Endodermal cell (in vitro differentiated cells): Measurements from ENCODE around the gene S100A2. TPM values are rescaled to one million over a fixed set of nuclear protein-coding genes. Genes with fewer than 3 reads are reported as not detected.

Source experiments
- DNase-seq: peaks from one replicate; pipeline ENCODE4 v3.0.0-alpha.2; 2017
- H3K27ac ChIP-seq: 2 replicates; pipeline ENCODE4 v1.5.1; 2013; ENCODE audit warnings: mild to moderate bottlenecking, low read depth, low read length, moderate library complexity
- H3K27me3 ChIP-seq: 2 replicates; pipeline ENCODE4 v1.6.1; 2013; ENCODE audit warnings: mild to moderate bottlenecking, low read length, moderate library complexity; ENCODE audit not compliant: insufficient read depth, control insufficient read depth, poor library complexity, severe bottlenecking
- H3K36me3 ChIP-seq: 2 replicates; pipeline ENCODE4 v1.7.0; 2013; ENCODE audit warnings: mild to moderate bottlenecking, low read length, moderate library complexity; ENCODE audit not compliant: control insufficient read depth, insufficient read depth
- H3K4me1 ChIP-seq: one replicate; pipeline ENCODE4 v1.7.0; 2013; ENCODE audit warnings: low read length; ENCODE audit not compliant: control insufficient read depth, insufficient read depth
- H3K4me3 ChIP-seq: 2 replicates; pipeline ENCODE4 v1.5.1; 2013; ENCODE audit warnings: mild to moderate bottlenecking, low read length, moderate library complexity
- H3K9ac ChIP-seq: 2 replicates; pipeline ENCODE4 v1.6.1; 2013; ENCODE audit warnings: mild to moderate bottlenecking, low read length, moderate library complexity; ENCODE audit not compliant: poor library complexity, severe bottlenecking; ENCODE audit errors: extremely low read depth
- H3K9me3 ChIP-seq: 2 replicates; pipeline ENCODE4 v1.6.1; 2013; ENCODE audit warnings: mild to moderate bottlenecking, low read length, moderate library complexity; ENCODE audit not compliant: control insufficient read depth
- H3K27ac Mint-ChIP-seq: 2 replicates; pipeline ENCODE4 v1.8.0; 2020; ENCODE audit warnings: mixed read lengths
- H3K27me3 Mint-ChIP-seq: 2 replicates; pipeline ENCODE4 v1.8.0; 2021; ENCODE audit warnings: mild to moderate bottlenecking, mixed read lengths; ENCODE audit not compliant: insufficient read depth
- H3K36me3 Mint-ChIP-seq: 2 replicates; pipeline ENCODE4 v1.8.0; 2020; ENCODE audit warnings: low read depth, mixed read lengths
- H3K4me1 Mint-ChIP-seq: 2 replicates; pipeline ENCODE4 v1.8.0; 2020; ENCODE audit warnings: mixed read lengths
- H3K4me3 Mint-ChIP-seq: 2 replicates; pipeline ENCODE4 v1.8.0; 2020; ENCODE audit warnings: mild to moderate bottlenecking, moderate library complexity, mixed read lengths
- H3K9me3 Mint-ChIP-seq: 2 replicates; pipeline ENCODE4 v1.8.0; 2020; ENCODE audit warnings: mild to moderate bottlenecking, mixed read lengths
- CTCF ChIP-seq: fragments of 200-600 bp; sonication (generic); conservative IDR thresholded peaks from 2 replicates; pipeline ENCODE4 v1.5.0; 2021; ENCODE audit warnings: antibody characterized with exemption, mild to moderate bottlenecking
- WGBS, 2 experiments: methylation state at CpG; one replicate each; pipeline versions ENCODE4 v1.1.5 to v1.1.7; 2013; ENCODE audit warnings: missing lambda C conversion rate in 2 of 2, mixed read lengths in 1 of 2; ENCODE audit not compliant: insufficient coverage in 1 of 2, insufficient read length in 1 of 2; 5-methylcytosine and 5-hydroxymethylcytosine counted together
- total RNA-seq, 2 donors: library from RNA; stranded (reverse); fragmentation: NEBNext Ultra II Directional in 1 of 2; extraction: Animal tissue kit (Norgen Biotek cat#: 25700) in 1 of 2; gene quantifications; 2 replicates in 1 of 2; 3 replicates in 1 of 2; pipeline ENCODE4 v1.2.1, GENCODE V29; 2021

The S100A2 gene
- total RNA-seq, 2 donors from 2014 or later: 0.92 to 3.1 TPM

GRCh38 chr1:153560771-153561465 is 4.7 kb downstream of the S100A2 start:
- H3K9me3 ChIP-seq: no peaks in the 10 kb centered on the region
- H3K4me3 Mint-ChIP-seq: no peak overlapping the region
- H3K4me3 ChIP-seq: no peak overlapping the region
- H3K36me3 Mint-ChIP-seq: no peaks in the 10 kb centered on the region
- H3K27ac ChIP-seq: no peak overlapping the region
- no peak overlapping the region for H3K9ac ChIP-seq
- no peaks in the 10 kb centered on the region for H3K36me3 ChIP-seq
- no peak for TF ChIP-seq CTCF
- WGBS, 2 experiments: 90 to 91% methylated on average over 8 to 10 of the region's 10 CpGs
- no peaks in the 10 kb centered on the region for H3K27me3 ChIP-seq
- DNase-seq: no peak
- H3K4me1 Mint-ChIP-seq: peaks cover 4% of the 10 kb centered on the region
- H3K27me3 Mint-ChIP-seq: no peaks in the 10 kb centered on the region
- no peak overlapping the region for H3K27ac Mint-ChIP-seq
- H3K9me3 Mint-ChIP-seq: no peaks in the 10 kb centered on the region
- no peaks in the 10 kb centered on the region for H3K4me1 ChIP-seq

- no peaks in the 10 kb centered on the region for H3K36me3 ChIP-seq
- peaks cover under 1% of the 10 kb centered on the region for H3K4me1 Mint-ChIP-seq
- no peak for TF ChIP-seq CTCF
- H3K4me3 Mint-ChIP-seq: no peak overlapping the region
- H3K9ac ChIP-seq: no peak overlapping the region
- 90 to 92% methylated on average over 2 of the region's 2 CpGs for WGBS, 2 experiments
- no peak overlapping the region for H3K27ac ChIP-seq
- no peak overlapping the region for H3K27ac Mint-ChIP-seq
- H3K9me3 ChIP-seq: no peaks in the 10 kb centered on the region
- no peak for DNase-seq
- no peaks in the 10 kb centered on the region for H3K9me3 Mint-ChIP-seq
- H3K27me3 Mint-ChIP-seq: no peaks in the 10 kb centered on the region
- H3K36me3 Mint-ChIP-seq: no peaks in the 10 kb centered on the region
- H3K27me3 ChIP-seq: no peaks in the 10 kb centered on the region
- H3K4me3 ChIP-seq: no peak overlapping the region
- H3K4me1 ChIP-seq: no peaks in the 10 kb centered on the region
Observed at GRCh38 chr1:153560241-153560640, 5.4 kb downstream of the S100A2 start.

- Histone ChIP-seq H3K4me3 (no peak overlapping the region), H3K9me3 (no peaks in the 10 kb centered on the region), H3K27ac (no peak overlapping the region), H3K4me1 (no peaks in the 10 kb centered on the region), H3K27me3 (no peaks in the 10 kb centered on the region), H3K36me3 (no peaks in the 10 kb centered on the region), H3K9ac (no peak overlapping the region)
- Mint-ChIP-seq H3K4me1 (no peaks in the 10 kb centered on the region), H3K27ac (no peak overlapping the region), H3K36me3 (no peaks in the 10 kb centered on the region), H3K4me3 (no peak overlapping the region), H3K9me3 (no peaks in the 10 kb centered on the region), H3K27me3 (no peaks in the 10 kb centered on the region)
- TF ChIP-seq CTCF: no peak
- DNase-seq: no peak
- 95 to 100% methylated on average over 1 to 2 of the region's 3 CpGs for WGBS, 2 experiments
Observed at GRCh38 chr1:153557877-153558276, 7.8 kb downstream of the S100A2 start.
